GM12874 (cell line): ENCODE data around the gene MIS18A.

ENCODE experiments used
- CTCF ChIP-seq: IDR thresholded peaks from 2 replicates; pipeline ENCODE4 v1.5.1; 2011; ENCODE audit warnings: low read depth, mild to moderate bottlenecking, control low read depth, low read length, moderate library complexity; ENCODE audit not compliant: insufficient read depth

MIS18A gene, protein sequence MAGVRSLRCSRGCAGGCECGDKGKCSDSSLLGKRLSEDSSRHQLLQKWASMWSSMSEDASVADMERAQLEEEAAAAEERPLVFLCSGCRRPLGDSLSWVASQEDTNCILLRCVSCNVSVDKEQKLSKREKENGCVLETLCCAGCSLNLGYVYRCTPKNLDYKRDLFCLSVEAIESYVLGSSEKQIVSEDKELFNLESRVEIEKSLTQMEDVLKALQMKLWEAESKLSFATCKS

GRCh38 chr21:32278518-32279376 is at the start of gene MIS18A:
Gene MIS18A (minus strand): TSS chr21:32279049. CDS start chr21:32279014, 35 bp downstream.
- TF ChIP-seq CTCF, result no peak

DNA sequence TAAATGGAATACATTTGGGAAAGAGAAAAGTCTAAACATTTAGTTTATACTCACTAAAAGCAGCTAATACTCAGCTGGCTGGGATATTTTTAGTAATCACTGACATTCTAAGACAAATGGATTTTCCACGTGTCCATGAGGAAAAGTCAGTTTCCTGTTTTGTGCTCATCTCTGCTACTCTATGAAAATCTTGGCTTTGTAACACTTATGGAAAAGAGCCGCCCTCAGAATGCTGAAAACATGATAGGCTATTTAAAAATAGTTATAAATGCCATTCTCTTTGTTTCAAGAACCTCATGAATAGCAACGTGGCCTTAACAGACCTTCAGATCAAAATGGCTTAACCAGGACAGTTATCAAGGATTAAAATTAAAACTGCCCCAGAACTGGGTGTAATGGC is 49.7 kb upstream of the MIS18A start:
- no peak for TF ChIP-seq CTCF

DNA sequence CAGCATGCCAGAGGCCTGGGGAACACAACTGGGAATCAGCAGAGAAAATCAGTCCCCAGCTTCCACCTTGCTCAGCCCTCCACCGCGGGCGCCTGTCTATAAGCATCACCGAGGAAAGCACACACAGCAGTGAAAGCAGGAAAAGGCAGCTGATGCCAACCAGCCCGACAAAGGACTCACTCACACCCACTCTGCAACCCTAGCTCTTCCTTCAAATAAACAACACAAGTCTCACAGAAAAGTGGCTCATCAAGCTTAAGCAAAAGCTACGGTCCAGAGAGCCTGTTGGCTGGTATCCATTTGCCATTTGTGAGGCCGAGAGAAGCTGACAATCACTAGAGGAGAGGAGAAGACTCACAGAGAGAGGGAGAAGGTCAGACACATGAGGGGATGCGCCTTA is 46.9 kb upstream of the MIS18A start:
- TF ChIP-seq CTCF, result no peak

DNA sequence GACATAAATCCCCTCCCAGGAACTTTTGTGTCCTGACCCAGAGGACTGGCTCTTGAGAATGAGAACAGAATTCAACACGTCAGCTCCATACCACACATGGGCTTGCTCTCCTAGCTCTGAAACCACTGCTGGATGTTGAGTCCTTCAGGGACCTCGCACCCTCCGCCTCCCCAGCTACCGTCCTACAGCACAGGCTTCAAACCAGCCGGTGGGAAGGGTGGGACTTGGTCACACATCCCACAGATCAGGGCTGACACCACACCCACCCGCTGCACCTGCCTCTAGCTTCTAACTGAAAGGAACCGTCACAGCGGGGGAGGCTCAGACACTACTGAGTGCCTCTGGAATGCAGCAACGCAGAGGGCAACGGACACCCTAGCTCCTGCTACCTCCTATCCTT is 43.8 kb upstream of the MIS18A start:
- no peak for TF ChIP-seq CTCF

DNA sequence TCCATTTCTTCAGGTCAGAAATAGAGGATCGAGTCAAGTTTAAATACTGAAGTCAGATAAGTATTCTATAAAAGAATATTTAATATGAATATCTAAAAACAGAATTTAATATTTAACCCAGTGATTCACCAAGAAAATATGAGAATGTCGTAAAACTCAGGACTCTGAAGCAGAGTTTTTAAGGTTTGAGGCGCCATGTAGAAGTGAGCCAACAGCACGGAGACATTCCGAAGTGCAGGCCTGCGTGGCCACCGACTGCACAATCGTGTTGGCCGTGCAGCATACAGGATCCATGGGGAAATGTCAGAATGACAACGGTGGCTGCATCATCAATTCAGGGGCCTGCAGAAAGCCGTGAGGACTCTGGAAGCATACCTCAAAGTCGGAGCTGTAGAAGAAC is 43.3 kb upstream of the MIS18A start:
- no peak for TF ChIP-seq CTCF

DNA sequence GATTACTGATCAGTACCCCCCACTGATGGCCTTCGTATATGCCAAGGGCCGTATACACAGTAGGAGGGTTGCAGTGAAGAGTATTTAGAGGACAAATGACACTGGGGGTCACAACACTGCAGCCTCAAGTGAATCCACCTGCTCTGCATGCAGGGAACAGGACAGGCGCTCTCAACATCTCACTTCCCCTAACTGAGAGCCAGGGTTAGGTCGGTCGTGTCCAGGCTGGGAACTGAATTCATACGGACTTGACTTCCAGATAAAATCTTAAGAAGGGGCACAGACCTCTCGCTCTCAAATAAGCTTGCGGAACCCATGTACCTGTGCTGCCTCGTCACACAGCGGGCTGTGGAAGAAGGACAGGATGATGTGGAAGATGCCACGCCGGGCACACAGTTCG is 42.6 kb upstream of the MIS18A start:
- TF ChIP-seq CTCF, result no peak

GRCh38 chr21:32320726-32321125 is 41.9 kb upstream of the MIS18A start:
- TF ChIP-seq CTCF, result no peak
